ENCODE data around the gene PTPN9. TPM values are rescaled to one million over a fixed set of nuclear protein-coding genes. Genes with fewer than 3 reads are reported as not detected.

Gene PTPN9
- total RNA-seq, 4 donors from 2014 or later: 7.3 to 15.5 (median 10.8) TPM

- TF ChIP-seq CTCF (IDR thresholded peaks at IDR 0.05): no peak
- no peak for TF ChIP-seq POLR2A (IDR thresholded peaks at IDR 0.05)
- DNase-seq (ENCODE audit: low spot score in 2 of 2): no peak
- no peak overlapping the region for H3K4me3 ChIP-seq (ENCODE audit: low read depth, poor library complexity, severe bottlenecking)
- intact Hi-C loops (cut with DNase I; ENCODE audit: low total_unique reads): no loop called here
- WGBS, 2 donors: 61 to 74% methylated on average over 3 of the region's 3 CpGs
Observed at GRCh38 chr15:75597667-75598341, 18.7 kb upstream of the PTPN9 start.

- DNase-seq (ENCODE audit: low spot score in 2 of 2): no peak
- 82 to 98% methylated on average over 3 of the region's 3 CpGs for WGBS, 2 donors
- no peak overlapping the region for H3K4me3 ChIP-seq (ENCODE audit: low read depth, poor library complexity, severe bottlenecking)
- intact Hi-C loops (cut with DNase I; ENCODE audit: low total_unique reads): no loop called here
- TF ChIP-seq POLR2A (IDR thresholded peaks at IDR 0.05): no peak
- no peak for TF ChIP-seq CTCF (IDR thresholded peaks at IDR 0.05)
Observed at GRCh38 chr15:75596703-75597345, 17.7 kb upstream of the PTPN9 start.

GRCh38 chr15:75594276-75594675, 15.2 kb upstream of the PTPN9 start:
- intact Hi-C loops (cut with DNase I; ENCODE audit: low total_unique reads): no loop called here
- H3K4me3 ChIP-seq (ENCODE audit: low read depth, poor library complexity, severe bottlenecking): no peak overlapping the region
- WGBS, 2 donors: 92 to 94% methylated on average over 9 of the region's 9 CpGs
- no peak for TF ChIP-seq CTCF (IDR thresholded peaks at IDR 0.05)
- TF ChIP-seq POLR2A (IDR thresholded peaks at IDR 0.05): no peak
- DNase-seq (ENCODE audit: low spot score in 2 of 2): no peak

GRCh38 chr15:75591655-75592364, 12.7 kb upstream of the PTPN9 start:
- intact Hi-C loops (cut with DNase I; ENCODE audit: low total_unique reads): no loop called here
- TF ChIP-seq POLR2A (IDR thresholded peaks at IDR 0.05): no peak
- no peak for TF ChIP-seq CTCF (IDR thresholded peaks at IDR 0.05)
- DNase-seq (ENCODE audit: low spot score in 2 of 2): no peak
- WGBS, 2 donors: 89 to 98% methylated on average over 4 of the region's 4 CpGs
- H3K4me3 ChIP-seq (ENCODE audit: low read depth, poor library complexity, severe bottlenecking): no peak overlapping the region

- TF ChIP-seq POLR2A (IDR thresholded peaks at IDR 0.05) (no peak), CTCF (IDR thresholded peaks at IDR 0.05) (no peak)
- DNase-seq (ENCODE audit: low spot score in 2 of 2): no peak
- H3K4me3 ChIP-seq (ENCODE audit: low read depth, poor library complexity, severe bottlenecking): no peak overlapping the region
- intact Hi-C loops (cut with DNase I; ENCODE audit: low total_unique reads): no loop called here
- WGBS, 2 donors: 83 to 85% methylated on average over 2 of the region's 2 CpGs
Observed at GRCh38 chr15:75590239-75590638, 11.1 kb upstream of the PTPN9 start.
